Measurements from ENCODE around the gene MCTP1.
A peak's percentile ranks its signal among the peaks of the same experiment; 100 is the strongest.
"Not testable (repeated sequence)": the region's sequence is repeated elsewhere in the genome, so short reads cannot be mapped to it uniquely, and the experiment has no call there.

Gene MCTP1

GRCh38 chr5:94853120-94853519, 431.8 kb downstream of the MCTP1 start:
- DNase-seq = no peak

GRCh38 chr5:94850960-94851359, 433.9 kb downstream of the MCTP1 start:
- DNase-seq = no peak

- peak; percentile 47 for DNase-seq
Observed at GRCh38 chr5:94849821-94850736, 434.8 kb downstream of the MCTP1 start.

- no peak for DNase-seq
Observed at GRCh38 chr5:94849324-94849723, 435.6 kb downstream of the MCTP1 start.

GRCh38 chr5:94847726-94848125, 437.2 kb downstream of the MCTP1 start:
- no peak for DNase-seq

GRCh38 chr5:94847019-94847418, 437.9 kb downstream of the MCTP1 start:
- no peak for DNase-seq

GRCh38 chr5:94845696-94846095, 439.2 kb downstream of the MCTP1 start:
- not testable (repeated sequence) for DNase-seq

- no peak for DNase-seq
Observed at GRCh38 chr5:94841598-94842322, 443.1 kb downstream of the MCTP1 start.

GRCh38 chr5:94833851-94834250, 451.0 kb downstream of the MCTP1 start:
- DNase-seq = no peak

- DNase-seq = no peak
Observed at GRCh38 chr5:94832685-94833084, 452.2 kb downstream of the MCTP1 start.

GRCh38 chr5:94830520-94830919, 454.4 kb downstream of the MCTP1 start:
- no peak for DNase-seq

- DNase-seq = not testable (repeated sequence)
Observed at GRCh38 chr5:94828222-94828621, 456.7 kb downstream of the MCTP1 start.

GRCh38 chr5:94820488-94820887, 464.4 kb downstream of the MCTP1 start:
- no peak for DNase-seq

GRCh38 chr5:94818904-94819303, 466.0 kb downstream of the MCTP1 start:
- DNase-seq = no peak

- peak; percentile 36 for DNase-seq
Observed at GRCh38 chr5:94815313-94816039, 469.4 kb downstream of the MCTP1 start.

- DNase-seq = no peak
Observed at GRCh38 chr5:94812232-94812631, 472.7 kb downstream of the MCTP1 start.

GRCh38 chr5:94811331-94811730, 473.6 kb downstream of the MCTP1 start:
- no peak for DNase-seq

GRCh38 chr5:94810877-94811276, 474.0 kb downstream of the MCTP1 start:
- no peak for DNase-seq

- no peak for DNase-seq
Observed at GRCh38 chr5:94810281-94810680, 474.6 kb downstream of the MCTP1 start.

GRCh38 chr5:94808497-94808896, 476.4 kb downstream of the MCTP1 start:
- DNase-seq = no peak

GRCh38 chr5:94807985-94808384, 476.9 kb downstream of the MCTP1 start:
- DNase-seq = no peak

GRCh38 chr5:94802450-94802849, 482.4 kb downstream of the MCTP1 start:
- no peak for DNase-seq

- DNase-seq = no peak
Observed at GRCh38 chr5:94796586-94796985, 488.3 kb downstream of the MCTP1 start.

Data from NCI-H2107 (cell line).